GM12878 (cell line): ENCODE results near the gene ISG15. TPM values are rescaled to one million over a fixed set of nuclear protein-coding genes. Genes with fewer than 3 reads are reported as not detected.
A peak's percentile ranks its signal among the peaks of the same experiment; 100 is the strongest.

ENCODE experiments used
- BRCA1 ChIP-seq: IDR thresholded peaks from 2 replicates; pipeline ENCODE4 v1.6.1; 2011; ENCODE audit warnings: low read depth, low read length, improper control_type of control experiment
- CHD1 ChIP-seq: IDR thresholded peaks from 2 replicates; pipeline ENCODE4 v1.6.1; 2012; ENCODE audit warnings: low read depth, low read length, improper control_type of control experiment
- FOXK2 ChIP-seq: fragments of 450-650 bp; IDR thresholded peaks from 2 replicates; pipeline ENCODE4 v1.6.1; 2017; ENCODE audit warnings: mild to moderate bottlenecking, moderate library complexity
- IRF5 ChIP-seq: fragments of 450-650 bp; IDR thresholded peaks from 2 replicates; pipeline ENCODE4 v1.6.1; 2017; ENCODE audit warnings: borderline replicate concordance
- KLF5 ChIP-seq: fragments of 450-650 bp; IDR thresholded peaks from 2 replicates; pipeline ENCODE4 v1.6.1; 2014; ENCODE audit warnings: mild to moderate bottlenecking; ENCODE audit not compliant: partially characterized antibody
- MEF2A ChIP-seq: IDR thresholded peaks from 2 replicates; pipeline ENCODE4 v1.6.1; 2011; ENCODE audit warnings: low read depth, mild to moderate bottlenecking, low read length, moderate library complexity; ENCODE audit not compliant: insufficient read depth
- MTA3 ChIP-seq: IDR thresholded peaks from 2 replicates; pipeline ENCODE4 v1.6.1; 2012; ENCODE audit warnings: low read length, inconsistent platforms, borderline replicate concordance
- MXI1 ChIP-seq: fragments of 150-350 bp; IDR thresholded peaks from 2 replicates; pipeline ENCODE4 v1.6.1; 2011; ENCODE audit warnings: low read depth, mild to moderate bottlenecking, inconsistent platforms, low read length, improper control_type of control experiment
- MYB ChIP-seq: fragments of 150-350 bp; IDR thresholded peaks from 2 replicates; pipeline ENCODE4 v1.6.1; 2014; ENCODE audit warnings: mild to moderate bottlenecking, low read depth, low read length, borderline replicate concordance
- NBN ChIP-seq: fragments of 450-650 bp; IDR thresholded peaks from 2 replicates; pipeline ENCODE4 v1.6.1; 2016
- PAX5 ChIP-seq: IDR thresholded peaks from 2 replicates; pipeline ENCODE4 v1.6.1; 2011; ENCODE audit warnings: low read depth, low read length, borderline replicate concordance
- PML ChIP-seq: IDR thresholded peaks from 2 replicates; pipeline ENCODE4 v1.6.1; 2012; ENCODE audit warnings: low read length, inconsistent platforms
- POU2F2 ChIP-seq: IDR thresholded peaks from 3 replicates; pipeline ENCODE4 v1.6.1; 2011; ENCODE audit warnings: low read depth, mild to moderate bottlenecking, low read length, borderline replicate concordance
- RCOR1 ChIP-seq: conservative IDR thresholded peaks from 2 replicates; pipeline ENCODE4 v1.6.1; 2012; ENCODE audit warnings: low read depth, low read length, improper control_type of control experiment
- SIX5 ChIP-seq: IDR thresholded peaks from 2 replicates; pipeline ENCODE4 v1.6.1; 2011; ENCODE audit warnings: mild to moderate bottlenecking, low read depth, low read length, moderate library complexity; ENCODE audit not compliant: severe bottlenecking
- SMARCA5 ChIP-seq: fragments of 450-650 bp; IDR thresholded peaks from 2 replicates; pipeline ENCODE4 v1.6.1; 2017; ENCODE audit warnings: mild to moderate bottlenecking
- TAF1 ChIP-seq: IDR thresholded peaks from 2 replicates; pipeline ENCODE4 v1.6.1; 2011; ENCODE audit warnings: mild to moderate bottlenecking, low read depth, low read length, borderline replicate concordance
- TBL1XR1 ChIP-seq: IDR thresholded peaks from 2 replicates; pipeline ENCODE4 v1.6.1; 2012; ENCODE audit warnings: low read depth, low read length, improper control_type of control experiment
- ZBED1 ChIP-seq: IDR thresholded peaks from 2 replicates; pipeline ENCODE4 v1.6.1; 2016; ENCODE audit warnings: borderline replicate concordance
- ZNF207 ChIP-seq: fragments of 450-650 bp; IDR thresholded peaks from 2 replicates; pipeline ENCODE4 v1.6.1; 2014; ENCODE audit warnings: antibody characterized with exemption, mild to moderate bottlenecking, borderline replicate concordance
- polyA plus RNA-seq, 11 experiments: library from polyadenylated mRNA; depleted of rRNA in 4 of 11; unstranded in 6 of 11; stranded (reverse) in 5 of 11; fragments of >200 nt; fragmentation: Nextera tagmentation in 4 of 11; fragmentation: Illumina TruSeq in 1 of 11; extraction: Ambion mirVana in 4 of 11; extraction: Trizol in 1 of 11; gene quantifications; 1 replicate in 1 of 11; 2 replicates in 10 of 11; pipeline versions ENCODE4 v1.2.1 to v1.2.3, GENCODE V29; 2011 to 2016; ENCODE audit warnings: inconsistent platforms in 2 of 11, missing spikeins in 2 of 11, low read depth in 1 of 11
- total RNA-seq, 4 experiments: library from RNA; depleted of rRNA in 3 of 4; stranded (reverse); fragments of >200 nt in 3 of 4; fragmentation: Illumina TruSeq in 1 of 4; extraction: Trizol in 1 of 4; gene quantifications; 2 replicates each; pipeline versions ENCODE4 v1.2.1 to v1.2.3, GENCODE V29; 2013 to 2021
- TF ChIP-seq, protein P1 (sequence below): fragments of 450-650 bp; IDR thresholded peaks from 2 replicates; pipeline ENCODE4 v1.6.1; 2016; ENCODE audit warnings: mild to moderate bottlenecking, moderate library complexity, borderline replicate concordance
- TF ChIP-seq, protein P2 (sequence below): IDR thresholded peaks from 2 replicates; pipeline ENCODE4 v1.6.1; 2012; ENCODE audit warnings: low read depth, low read length, improper control_type of control experiment
- TF ChIP-seq, protein P3 (sequence below): fragments of 450-650 bp; IDR thresholded peaks from 2 replicates; pipeline ENCODE4 v1.6.1; 2017; ENCODE audit warnings: mild to moderate bottlenecking

The ISG15 gene
- total and polyA plus RNA-seq, 10 of the 15 experiments (the other 5 are each of a cell fraction or from before 2014, with no cell fraction given) = 7.8 to 384 (median 274) TPM

DNA sequence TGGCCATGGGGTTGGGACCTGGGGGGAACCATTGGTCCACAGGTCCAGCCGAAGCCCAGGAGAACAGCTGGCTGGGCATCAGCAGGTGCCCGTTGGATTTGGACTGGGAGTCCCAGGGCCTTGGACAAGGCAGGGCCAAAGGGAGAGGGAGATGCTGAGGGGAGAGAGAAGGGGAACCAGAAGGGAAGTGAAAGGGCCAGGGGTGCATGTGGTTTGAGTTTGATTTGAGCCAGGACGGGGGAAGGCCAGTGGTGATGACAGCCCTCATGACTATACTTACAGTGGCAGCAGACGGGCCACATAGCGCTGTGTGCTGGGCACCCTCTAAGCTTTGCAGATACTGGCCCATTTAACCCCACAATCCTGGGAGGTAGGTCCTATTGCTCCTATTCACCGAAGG, 25.4 kb downstream of the ISG15 start (continued):
- TF ChIP-seq, protein P1, sequence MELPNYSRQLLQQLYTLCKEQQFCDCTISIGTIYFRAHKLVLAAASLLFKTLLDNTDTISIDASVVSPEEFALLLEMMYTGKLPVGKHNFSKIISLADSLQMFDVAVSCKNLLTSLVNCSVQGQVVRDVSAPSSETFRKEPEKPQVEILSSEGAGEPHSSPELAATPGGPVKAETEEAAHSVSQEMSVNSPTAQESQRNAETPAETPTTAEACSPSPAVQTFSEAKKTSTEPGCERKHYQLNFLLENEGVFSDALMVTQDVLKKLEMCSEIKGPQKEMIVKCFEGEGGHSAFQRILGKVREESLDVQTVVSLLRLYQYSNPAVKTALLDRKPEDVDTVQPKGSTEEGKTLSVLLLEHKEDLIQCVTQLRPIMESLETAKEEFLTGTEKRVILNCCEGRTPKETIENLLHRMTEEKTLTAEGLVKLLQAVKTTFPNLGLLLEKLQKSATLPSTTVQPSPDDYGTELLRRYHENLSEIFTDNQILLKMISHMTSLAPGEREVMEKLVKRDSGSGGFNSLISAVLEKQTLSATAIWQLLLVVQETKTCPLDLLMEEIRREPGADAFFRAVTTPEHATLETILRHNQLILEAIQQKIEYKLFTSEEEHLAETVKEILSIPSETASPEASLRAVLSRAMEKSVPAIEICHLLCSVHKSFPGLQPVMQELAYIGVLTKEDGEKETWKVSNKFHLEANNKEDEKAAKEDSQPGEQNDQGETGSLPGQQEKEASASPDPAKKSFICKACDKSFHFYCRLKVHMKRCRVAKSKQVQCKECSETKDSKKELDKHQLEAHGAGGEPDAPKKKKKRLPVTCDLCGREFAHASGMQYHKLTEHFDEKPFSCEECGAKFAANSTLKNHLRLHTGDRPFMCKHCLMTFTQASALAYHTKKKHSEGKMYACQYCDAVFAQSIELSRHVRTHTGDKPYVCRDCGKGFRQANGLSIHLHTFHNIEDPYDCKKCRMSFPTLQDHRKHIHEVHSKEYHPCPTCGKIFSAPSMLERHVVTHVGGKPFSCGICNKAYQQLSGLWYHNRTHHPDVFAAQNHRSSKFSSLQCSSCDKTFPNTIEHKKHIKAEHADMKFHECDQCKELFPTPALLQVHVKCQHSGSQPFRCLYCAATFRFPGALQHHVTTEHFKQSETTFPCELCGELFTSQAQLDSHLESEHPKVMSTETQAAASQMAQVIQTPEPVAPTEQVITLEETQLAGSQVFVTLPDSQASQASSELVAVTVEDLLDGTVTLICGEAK = no peak
- TF ChIP-seq KLF5 (no peak), SMARCA5 (no peak), BRCA1 (no peak), MEF2A (no peak), IRF5 (no peak), TBL1XR1 (no peak), PML (no peak), RCOR1 (no peak), FOXK2 (0 out of 2 replicates have a peak, but pooled peaks have one; percentile 37), PAX5 (no peak), MXI1 (0 out of 2 replicates have a peak, but pooled peaks have one; percentile 43), TAF1 (no peak), MTA3 (no peak), ZBED1 (no peak), SIX5 (no peak), POU2F2 (no peak), NBN (peak; percentile 41; the same call in 1 of the 2 replicates), ZNF207 (no peak), CHD1 (no peak), MYB (no peak)
- TF ChIP-seq, protein P2, sequence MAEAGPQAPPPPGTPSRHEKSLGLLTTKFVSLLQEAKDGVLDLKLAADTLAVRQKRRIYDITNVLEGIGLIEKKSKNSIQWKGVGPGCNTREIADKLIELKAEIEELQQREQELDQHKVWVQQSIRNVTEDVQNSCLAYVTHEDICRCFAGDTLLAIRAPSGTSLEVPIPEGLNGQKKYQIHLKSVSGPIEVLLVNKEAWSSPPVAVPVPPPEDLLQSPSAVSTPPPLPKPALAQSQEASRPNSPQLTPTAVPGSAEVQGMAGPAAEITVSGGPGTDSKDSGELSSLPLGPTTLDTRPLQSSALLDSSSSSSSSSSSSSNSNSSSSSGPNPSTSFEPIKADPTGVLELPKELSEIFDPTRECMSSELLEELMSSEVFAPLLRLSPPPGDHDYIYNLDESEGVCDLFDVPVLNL = no peak
- TF ChIP-seq, protein P3, sequence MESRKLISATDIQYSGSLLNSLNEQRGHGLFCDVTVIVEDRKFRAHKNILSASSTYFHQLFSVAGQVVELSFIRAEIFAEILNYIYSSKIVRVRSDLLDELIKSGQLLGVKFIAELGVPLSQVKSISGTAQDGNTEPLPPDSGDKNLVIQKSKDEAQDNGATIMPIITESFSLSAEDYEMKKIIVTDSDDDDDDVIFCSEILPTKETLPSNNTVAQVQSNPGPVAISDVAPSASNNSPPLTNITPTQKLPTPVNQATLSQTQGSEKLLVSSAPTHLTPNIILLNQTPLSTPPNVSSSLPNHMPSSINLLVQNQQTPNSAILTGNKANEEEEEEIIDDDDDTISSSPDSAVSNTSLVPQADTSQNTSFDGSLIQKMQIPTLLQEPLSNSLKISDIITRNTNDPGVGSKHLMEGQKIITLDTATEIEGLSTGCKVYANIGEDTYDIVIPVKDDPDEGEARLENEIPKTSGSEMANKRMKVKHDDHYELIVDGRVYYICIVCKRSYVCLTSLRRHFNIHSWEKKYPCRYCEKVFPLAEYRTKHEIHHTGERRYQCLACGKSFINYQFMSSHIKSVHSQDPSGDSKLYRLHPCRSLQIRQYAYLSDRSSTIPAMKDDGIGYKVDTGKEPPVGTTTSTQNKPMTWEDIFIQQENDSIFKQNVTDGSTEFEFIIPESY = no peak
